Tibial nerve (tissue), 4 donors: ENCODE data around the gene AGO3. TPM values are rescaled to one million over a fixed set of nuclear protein-coding genes. Genes with fewer than 3 reads are reported as not detected.

ENCODE experiments used
- DNase-seq, 2 donors: peaks; one replicate each; pipeline ENCODE4 v3.0.0-alpha.2; 2019; ENCODE audit warnings: low spot score in 2 of 2
- H3K27ac ChIP-seq, 4 donors: fragments of 200-600 bp; sonication (generic) in 3 of 4; one replicate each; pipeline ENCODE4 v1.5.1; 2017 to 2019; ENCODE audit warnings: mild to moderate bottlenecking in 1 of 4
- H3K27me3 ChIP-seq, 2 donors: fragments of 200-600 bp; sonication (generic) in 1 of 2; one replicate each; pipeline versions ENCODE4 v1.5.1 to v1.6.0; 2017 to 2019
- H3K36me3 ChIP-seq, 3 donors: fragments of 200-600 bp; sonication (generic); one replicate each; pipeline ENCODE4 v1.5.1; 2018 to 2019
- H3K4me1 ChIP-seq, 4 donors: fragments of 200-600 bp; sonication (generic) in 3 of 4; one replicate each; pipeline ENCODE4 v1.5.1; 2017 to 2019
- H3K4me3 ChIP-seq, 4 donors: fragments of 200-600 bp; sonication (generic) in 3 of 4; one replicate each; pipeline ENCODE4 v1.5.1; 2017 to 2019; ENCODE audit warnings: mild to moderate bottlenecking in 1 of 4, moderate library complexity in 1 of 4
- H3K9me3 ChIP-seq, 4 donors: fragments of 200-600 bp; sonication (generic) in 3 of 4; one replicate each; pipeline ENCODE4 v1.5.1; 2017 to 2019
- EP300 ChIP-seq, 2 donors: sonication (generic); formaldehyde crosslinking; IDR thresholded peaks; one replicate each; pipeline ENCODE4 v1.6.1; 2017; ENCODE audit warnings: antibody characterized with exemption in 2 of 2, mild to moderate bottlenecking in 1 of 2
- POLR2A ChIP-seq, 2 donors: fragments of 450-650 bp; IDR thresholded peaks; one replicate each; pipeline ENCODE4 v1.6.1; 2017; ENCODE audit warnings: antibody characterized with exemption in 2 of 2, mild to moderate bottlenecking in 2 of 2, moderate library complexity in 2 of 2
- WGBS, 2 donors: methylation state at CpG; one replicate each; pipeline ENCODE4 v1.1.5; 2018; 5-methylcytosine and 5-hydroxymethylcytosine counted together
- total RNA-seq, 4 donors: library from RNA; depleted of rRNA; stranded (reverse); fragments of >200 nt; gene quantifications; one replicate each; pipeline ENCODE4 v1.1.0, GENCODE V29; 2016
- TF ChIP-seq, protein P1 (sequence below), 5 experiments: fragments of 200-600 bp in 3 of 5; fragments of 450-650 bp in 2 of 5; sonication (generic) in 3 of 5; IDR thresholded peaks; one replicate each; pipeline ENCODE4 v1.5.1; 2016 to 2019; ENCODE audit warnings: antibody characterized with exemption in 5 of 5, mild to moderate bottlenecking in 3 of 5, moderate library complexity in 2 of 5

The AGO3 gene
- total RNA-seq: 10 to 100 TPM; 16.2 to 31.8 (median 27.7) TPM

DNA sequence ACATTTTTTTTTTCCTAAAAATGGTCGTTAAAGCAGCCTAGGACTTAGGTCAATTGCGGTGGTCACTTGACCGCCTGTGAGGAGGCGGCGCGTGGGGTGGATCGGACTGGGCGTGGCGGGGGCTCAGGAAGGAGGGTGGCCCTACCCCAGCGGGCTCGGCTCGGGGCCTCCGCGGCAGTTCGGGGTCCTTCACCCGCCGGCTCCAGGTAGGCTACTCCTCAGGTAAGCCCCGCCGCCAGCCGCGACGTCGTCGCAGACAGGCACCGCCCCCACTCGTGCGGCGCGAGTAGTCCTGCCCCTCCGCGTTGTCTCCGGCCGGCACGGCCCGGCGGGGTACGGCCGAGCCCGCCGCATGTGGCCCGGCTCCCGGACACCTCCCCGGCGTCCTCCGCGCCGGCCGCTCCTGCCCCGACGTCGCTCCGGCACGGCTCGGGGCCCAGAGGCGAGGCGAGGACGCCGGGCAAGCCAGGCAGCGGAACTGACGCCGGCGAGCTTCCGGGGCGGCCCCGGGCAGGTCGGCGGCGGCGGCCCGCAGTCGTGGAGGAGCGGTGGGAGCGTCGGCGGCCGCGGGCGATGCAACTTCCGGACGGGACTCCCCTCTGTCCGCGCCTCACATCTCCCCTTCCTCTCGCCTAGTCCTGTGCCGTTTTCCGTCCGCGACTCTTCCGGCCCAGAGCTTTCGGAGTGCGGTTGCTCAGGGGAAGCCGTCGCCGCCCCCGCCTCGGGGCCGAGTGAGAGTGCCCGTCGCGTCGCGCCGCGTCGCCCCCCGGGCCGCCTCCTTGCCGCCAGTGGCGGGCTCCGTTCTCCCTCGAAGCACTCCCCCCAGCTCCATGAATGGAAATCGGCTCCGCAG, at the start of gene AGO3:
TSS of gene AGO3 (plus strand) at position 513 of the 853 bp plus-strand sequence. CDS start at position 835, 322 bp downstream.
- 0% methylated on average over 29 to 83 of the region's 112 CpGs for WGBS, 2 donors

DNA sequence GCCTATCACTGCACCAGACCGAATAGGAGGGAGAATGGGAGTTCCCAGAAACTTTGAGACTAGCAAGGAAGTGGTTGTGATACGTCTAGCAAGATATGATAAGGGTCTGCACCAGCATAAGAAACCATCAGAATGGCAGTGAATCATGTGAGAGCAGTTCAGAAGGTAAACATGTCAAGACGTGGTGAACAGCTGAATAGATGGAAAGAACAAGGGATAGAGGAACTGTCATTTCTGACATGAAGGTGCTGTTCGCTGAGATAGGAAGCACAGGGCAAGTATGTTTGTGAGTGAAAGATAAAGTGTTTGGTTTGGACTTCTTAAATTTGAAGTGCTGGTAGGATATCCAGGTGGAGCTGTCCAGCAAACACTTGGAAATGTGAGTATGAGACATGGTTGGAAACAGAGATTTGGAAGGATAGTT, 49.0 kb upstream of the AGO3 start:
- Histone ChIP-seq H3K27me3 (no peaks in the 10 kb centered on the region), H3K4me3 (no peak overlapping the region), H3K9me3 (no peaks in the 10 kb centered on the region), H3K36me3 (no peaks in the 10 kb centered on the region), H3K27ac (no peak overlapping the region), H3K4me1 (peaks cover 0 to 37% (median 17%) of the 10 kb centered on the region in 4 donors)
- DNase-seq: no peak
- WGBS, 2 donors: 66 to 70% methylated on average over 4 of the region's 4 CpGs
- no peak for TF ChIP-seq POLR2A (IDR thresholded peaks at IDR 0.05)
- TF ChIP-seq EP300 (IDR thresholded peaks at IDR 0.05): no peak
- TF ChIP-seq, protein P1, sequence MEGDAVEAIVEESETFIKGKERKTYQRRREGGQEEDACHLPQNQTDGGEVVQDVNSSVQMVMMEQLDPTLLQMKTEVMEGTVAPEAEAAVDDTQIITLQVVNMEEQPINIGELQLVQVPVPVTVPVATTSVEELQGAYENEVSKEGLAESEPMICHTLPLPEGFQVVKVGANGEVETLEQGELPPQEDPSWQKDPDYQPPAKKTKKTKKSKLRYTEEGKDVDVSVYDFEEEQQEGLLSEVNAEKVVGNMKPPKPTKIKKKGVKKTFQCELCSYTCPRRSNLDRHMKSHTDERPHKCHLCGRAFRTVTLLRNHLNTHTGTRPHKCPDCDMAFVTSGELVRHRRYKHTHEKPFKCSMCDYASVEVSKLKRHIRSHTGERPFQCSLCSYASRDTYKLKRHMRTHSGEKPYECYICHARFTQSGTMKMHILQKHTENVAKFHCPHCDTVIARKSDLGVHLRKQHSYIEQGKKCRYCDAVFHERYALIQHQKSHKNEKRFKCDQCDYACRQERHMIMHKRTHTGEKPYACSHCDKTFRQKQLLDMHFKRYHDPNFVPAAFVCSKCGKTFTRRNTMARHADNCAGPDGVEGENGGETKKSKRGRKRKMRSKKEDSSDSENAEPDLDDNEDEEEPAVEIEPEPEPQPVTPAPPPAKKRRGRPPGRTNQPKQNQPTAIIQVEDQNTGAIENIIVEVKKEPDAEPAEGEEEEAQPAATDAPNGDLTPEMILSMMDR (IDR thresholded peaks at IDR 0.05): no peak

More for the DNA sequence above, at the start of gene AGO3:
- H3K4me1 ChIP-seq: peaks cover 0 to 49% (median 13%) of the 10 kb centered on the region in 4 donors
- H3K27ac ChIP-seq: peak within 1 kb of the TSS; percentile 96 to 100 (median 98)
- TF ChIP-seq, protein P1 (IDR thresholded peaks at IDR 0.05): peak in 2 of 5 experiments; percentile 17 to 21
- peak; percentile 55 to 86 for TF ChIP-seq POLR2A (IDR thresholded peaks at IDR 0.05)
- peak in 1 of 2 donors; percentile 43 for TF ChIP-seq EP300 (IDR thresholded peaks at IDR 0.05)
- H3K9me3 ChIP-seq: no peaks in the 10 kb centered on the region
- DNase-seq: peak; percentile 65 to 75
- no peaks in the 10 kb centered on the region for H3K36me3 ChIP-seq
- H3K4me3 ChIP-seq: peak within 1 kb of the TSS; percentile 61 to 96 (median 92)
- H3K27me3 ChIP-seq: no peaks in the 10 kb centered on the region

DNA sequence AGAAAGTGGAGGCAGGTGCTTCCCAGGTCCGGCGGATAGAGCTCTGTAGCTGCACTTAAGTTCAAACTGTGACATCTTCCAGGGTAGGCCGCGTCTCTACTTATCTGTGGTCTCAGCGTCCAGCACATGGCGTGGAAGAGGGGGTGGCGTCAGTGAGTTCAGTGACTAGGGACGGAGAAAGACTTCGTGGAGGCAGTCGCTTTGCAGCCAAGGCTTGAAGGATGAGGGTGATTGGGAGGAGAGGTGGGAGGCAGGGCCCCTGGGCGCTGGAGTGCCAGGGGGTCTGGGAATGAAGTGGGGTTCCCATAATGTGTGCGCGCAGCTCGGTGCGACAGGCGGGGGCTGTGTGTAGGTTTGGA, 48.3 kb upstream of the AGO3 start:
- no peaks in the 10 kb centered on the region for H3K36me3 ChIP-seq
- no peaks in the 10 kb centered on the region for H3K27me3 ChIP-seq
- H3K9me3 ChIP-seq: no peaks in the 10 kb centered on the region
- peaks cover 0 to 43% (median 20%) of the 10 kb centered on the region in 4 donors for H3K4me1 ChIP-seq
- 50 to 51% methylated on average over 16 of the region's 16 CpGs for WGBS, 2 donors
- TF ChIP-seq POLR2A (IDR thresholded peaks at IDR 0.05) (no peak), EP300 (IDR thresholded peaks at IDR 0.05) (no peak)
- TF ChIP-seq, protein P1 (IDR thresholded peaks at IDR 0.05): no peak
- peak overlapping the region; percentile 3 to 95 (median 88) for H3K4me3 ChIP-seq
- peak overlapping the region in 3 of 4 donors; percentile 52 to 89 (median 87) for H3K27ac ChIP-seq
- no peak for DNase-seq

DNA sequence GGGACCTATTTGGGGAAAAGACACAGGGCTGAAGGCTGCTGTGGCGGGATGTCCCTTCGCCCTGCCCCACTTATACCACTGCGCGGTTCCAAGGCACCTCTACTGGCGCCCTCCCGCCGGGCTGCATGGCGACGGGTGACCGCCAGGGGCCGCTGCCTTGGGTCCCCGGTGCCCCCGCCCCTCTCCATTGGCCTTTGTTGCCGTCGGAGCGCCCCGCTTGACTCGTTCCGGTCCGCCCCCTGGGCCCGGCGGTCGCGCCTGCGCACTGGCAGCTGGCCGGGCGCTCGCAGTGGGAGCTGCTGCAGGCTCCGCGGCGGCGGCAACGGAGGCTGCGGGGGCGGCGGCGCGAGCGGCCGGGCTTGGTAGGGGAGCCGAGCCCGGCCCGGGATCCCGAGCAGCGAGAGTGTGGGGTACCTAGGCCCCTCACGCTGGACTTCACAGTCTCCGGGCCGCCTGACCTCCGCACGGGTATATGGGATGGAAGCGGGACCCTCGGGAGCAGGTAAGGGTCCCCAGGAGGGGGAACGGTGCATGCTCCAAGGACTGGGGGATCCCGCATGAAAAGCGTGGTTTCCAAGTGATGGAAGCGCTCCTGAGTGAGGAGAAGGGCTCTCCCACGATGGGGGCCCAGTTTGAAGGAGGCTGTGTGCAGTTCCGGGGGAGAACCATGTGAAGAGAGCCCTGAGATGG, 47.8 kb upstream of the AGO3 start, which contains the start of gene AGO1:
TSS of gene AGO1 (plus strand) at position 265 of the 690 bp plus-strand sequence. CDS start at position 478, 213 bp downstream.
- Histone ChIP-seq H3K4me1 (peaks cover 0 to 43% (median 20%) of the 10 kb centered on the region in 4 donors), H3K9me3 (no peaks in the 10 kb centered on the region), H3K27me3 (no peaks in the 10 kb centered on the region), H3K36me3 (peaks cover 0 to 4% (median 0%) of the 10 kb centered on the region in 3 donors), H3K4me3 (peak within 1 kb of the TSS; percentile 77 to 95 (median 88)), H3K27ac (peak within 1 kb of the TSS; percentile 76 to 89 (median 86))
- peak in 1 of 2 donors; percentile 67 for TF ChIP-seq EP300 (IDR thresholded peaks at IDR 0.05)
- TF ChIP-seq, protein P1 (IDR thresholded peaks at IDR 0.05): peak; percentile 96 to 100 (median 97)
- TF ChIP-seq POLR2A (IDR thresholded peaks at IDR 0.05): peak; percentile 75 to 87
- peak; percentile 84 to 87 for DNase-seq
- 1 to 2% methylated on average over 17 to 26 of the region's 58 CpGs for WGBS, 2 donors
